Measurements from ENCODE around the gene ANKMY1.
A peak's percentile ranks its signal among the peaks of the same experiment; 100 is the strongest.
"Not testable (repeated sequence)": the region's sequence is repeated elsewhere in the genome, so short reads cannot be mapped to it uniquely, and the experiment has no call there.

Gene ANKMY1

GRCh38 chr2:240567872-240568677, 10.3 kb upstream of the ANKMY1 start, which contains the start of gene RNPEPL1:
TSS of gene RNPEPL1 (plus strand) at chr2:240568484. CDS start at chr2:240568587, 103 bp downstream.
- DNase-seq = peak in 5 of 14 donors; percentile 21 to 79 (median 35)

- no peak for DNase-seq
These were observed 9.5 kb upstream of the ANKMY1 start for GRCh38 chr2:240567137-240567871.

DNA sequence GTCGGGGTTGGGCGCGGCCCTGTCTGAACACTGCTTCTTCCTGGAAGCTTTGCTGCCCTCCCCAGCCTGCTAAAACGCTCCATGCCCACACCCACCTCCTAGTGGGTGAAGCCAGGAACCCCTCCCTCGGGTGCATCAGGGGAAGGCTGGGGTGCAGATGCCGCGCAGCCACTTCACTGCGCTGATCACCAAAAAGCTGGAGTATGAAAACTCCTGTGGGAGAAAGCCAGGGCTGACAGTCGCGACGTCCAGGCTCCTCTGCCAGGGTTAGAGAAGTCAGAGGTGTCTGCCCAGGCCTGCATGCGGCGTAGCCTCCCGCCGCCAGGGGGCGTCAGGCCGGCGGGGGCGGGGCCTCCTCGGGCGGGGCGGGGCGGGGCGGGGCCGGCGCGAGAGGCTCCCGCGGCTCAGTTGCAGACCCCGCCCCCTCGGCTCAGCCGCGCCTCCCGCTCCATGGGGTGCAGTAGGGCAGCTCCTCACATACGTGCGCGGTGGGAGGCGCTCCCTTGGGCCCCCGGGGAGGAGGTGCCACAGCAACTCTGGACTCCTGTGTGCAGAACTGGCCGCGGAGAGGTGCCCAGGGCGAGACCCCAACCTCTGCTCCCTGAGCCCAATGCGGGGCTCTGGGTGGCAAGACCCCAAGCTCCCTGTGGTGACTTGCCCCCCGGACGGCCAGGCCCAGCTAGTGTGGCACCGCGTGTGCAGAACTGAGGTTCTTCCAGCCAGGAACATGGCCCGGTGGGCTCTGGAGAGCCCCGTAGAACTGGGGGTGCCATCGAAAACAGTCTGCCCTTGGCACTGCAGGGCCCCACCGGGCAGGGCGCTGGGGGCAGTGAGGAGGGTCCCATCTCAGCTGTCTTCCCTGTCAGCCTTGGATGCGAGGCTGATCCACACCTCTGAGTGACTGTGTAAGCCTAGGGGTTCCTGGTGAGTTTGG, 8.7 kb upstream of the ANKMY1 start:
- DNase-seq = peak in 13 of 14 donors; percentile 25 to 89 (median 62)

DNA sequence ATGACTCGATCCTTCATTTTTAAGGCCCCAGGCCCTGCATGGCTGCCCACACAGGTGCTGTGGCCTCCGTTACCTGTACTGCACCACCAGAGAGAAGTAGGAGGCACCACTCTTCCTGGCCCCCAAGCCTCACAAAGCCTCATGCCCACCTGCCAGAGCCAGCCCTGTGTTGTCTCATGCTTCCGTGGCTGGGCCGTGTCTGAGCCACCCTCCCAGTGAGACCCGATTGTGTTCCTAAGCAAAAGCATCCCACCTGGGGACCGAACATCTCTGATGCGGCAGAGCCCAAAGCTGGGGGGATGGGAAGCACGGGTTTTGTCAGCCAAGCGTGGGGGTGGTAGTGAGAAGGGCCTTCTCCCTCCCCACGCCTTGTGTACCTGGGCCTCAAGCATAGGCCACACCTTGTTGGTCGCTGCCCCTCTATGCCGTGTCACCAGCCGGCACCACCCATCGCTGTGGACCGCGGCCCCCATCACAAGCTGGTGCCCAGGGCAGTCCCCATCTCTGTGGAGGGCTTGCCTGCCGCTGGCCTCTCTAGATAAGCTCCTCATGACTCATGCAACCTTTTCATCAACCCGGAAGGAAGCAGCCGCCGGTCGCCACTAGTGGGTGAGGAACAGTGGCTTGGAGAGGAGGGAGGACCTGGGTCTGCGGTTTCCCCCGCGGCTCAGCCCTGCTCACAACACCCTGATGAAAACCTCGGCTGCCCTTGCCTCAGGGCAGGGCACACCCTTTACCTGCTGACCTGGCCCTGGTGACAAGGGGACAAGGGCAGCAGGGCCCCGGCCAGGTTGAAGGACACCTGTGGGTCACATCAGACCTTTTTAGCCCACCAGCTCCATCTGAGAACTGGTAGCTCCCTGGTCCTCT, 7.8 kb upstream of the ANKMY1 start:
- DNase-seq = peak in 6 of 14 donors; percentile 17 to 57 (median 42)

- DNase-seq = no peak
These were observed 7.0 kb upstream of the ANKMY1 start for GRCh38 chr2:240564561-240565332.

- no peak for DNase-seq
These were observed 6.3 kb upstream of the ANKMY1 start for GRCh38 chr2:240563951-240564560.

DNA sequence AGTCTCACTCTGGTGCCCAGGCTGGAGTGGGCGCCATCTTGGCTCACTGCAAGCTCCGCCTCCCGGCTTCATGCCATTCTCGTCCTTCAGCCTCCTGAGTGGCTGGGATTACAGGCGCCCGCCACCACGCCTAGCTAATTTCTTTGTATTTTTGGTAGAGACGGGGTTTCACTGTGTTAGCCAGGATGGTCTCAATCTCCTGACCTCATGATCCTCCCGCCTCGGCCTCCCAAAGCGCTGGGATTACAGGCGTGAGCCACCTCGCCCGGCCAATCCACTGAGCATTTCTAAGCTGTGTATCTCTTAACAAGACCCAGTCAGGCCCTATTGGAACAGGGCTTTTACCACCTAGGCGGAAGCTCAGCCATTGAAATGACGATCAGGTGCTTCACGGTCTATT, 5.4 kb upstream of the ANKMY1 start:
- not testable (repeated sequence) for DNase-seq

GRCh38 chr2:240561325-240561971, 3.7 kb upstream of the ANKMY1 start:
- no peak for DNase-seq

DNA sequence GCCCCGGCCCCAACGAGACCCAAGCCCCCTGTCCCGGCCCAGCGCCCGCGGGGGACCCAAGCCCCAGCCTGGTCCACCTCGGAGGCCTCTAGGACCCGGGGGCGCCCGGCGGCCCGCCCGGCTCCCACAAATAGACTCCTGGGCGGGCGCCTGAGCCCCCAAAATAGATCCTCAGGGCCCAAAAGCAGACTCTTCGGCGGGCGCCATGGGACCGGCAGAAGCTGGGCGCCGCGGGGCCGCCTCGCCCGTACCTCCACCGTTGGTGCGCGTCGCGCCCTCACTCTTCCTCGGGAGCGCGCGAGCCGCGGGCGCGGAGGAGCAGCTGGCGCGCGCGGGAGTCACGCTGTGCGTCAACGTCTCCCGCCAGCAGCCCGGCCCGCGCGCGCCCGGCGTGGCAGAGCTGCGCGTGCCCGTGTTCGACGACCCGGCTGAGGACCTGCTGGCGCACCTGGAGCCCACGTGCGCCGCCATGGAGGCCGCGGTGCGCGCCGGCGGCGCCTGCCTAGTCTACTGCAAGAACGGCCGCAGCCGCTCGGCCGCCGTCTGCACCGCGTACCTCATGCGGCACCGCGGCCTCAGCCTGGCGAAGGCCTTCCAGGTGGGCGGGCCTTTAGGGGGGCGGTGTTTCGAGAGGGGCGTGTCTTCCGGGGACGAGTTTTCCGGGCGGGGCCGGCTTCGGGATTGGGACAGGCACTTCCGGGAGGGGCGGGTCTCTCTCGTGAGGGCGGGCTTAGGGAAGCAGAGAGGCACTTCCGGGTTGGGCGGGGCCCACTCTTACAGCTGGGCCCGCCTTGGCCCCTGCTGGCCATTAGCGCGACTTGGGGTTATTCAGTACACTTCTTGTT, 2.9 kb upstream of the ANKMY1 start:
- peak; percentile 80 to 99 (median 97) for DNase-seq

- peak; percentile 23 to 89 (median 82) for DNase-seq
These were observed 2.3 kb upstream of the ANKMY1 start, which contains the start of gene DUSP28 for GRCh38 chr2:240560084-240560479. TSS of gene DUSP28 (plus strand) at chr2:240560357. CDS start at chr2:240560685, 328 bp downstream.

GRCh38 chr2:240559286-240559685, 1.5 kb upstream of the ANKMY1 start:
- no peak for DNase-seq

DNA sequence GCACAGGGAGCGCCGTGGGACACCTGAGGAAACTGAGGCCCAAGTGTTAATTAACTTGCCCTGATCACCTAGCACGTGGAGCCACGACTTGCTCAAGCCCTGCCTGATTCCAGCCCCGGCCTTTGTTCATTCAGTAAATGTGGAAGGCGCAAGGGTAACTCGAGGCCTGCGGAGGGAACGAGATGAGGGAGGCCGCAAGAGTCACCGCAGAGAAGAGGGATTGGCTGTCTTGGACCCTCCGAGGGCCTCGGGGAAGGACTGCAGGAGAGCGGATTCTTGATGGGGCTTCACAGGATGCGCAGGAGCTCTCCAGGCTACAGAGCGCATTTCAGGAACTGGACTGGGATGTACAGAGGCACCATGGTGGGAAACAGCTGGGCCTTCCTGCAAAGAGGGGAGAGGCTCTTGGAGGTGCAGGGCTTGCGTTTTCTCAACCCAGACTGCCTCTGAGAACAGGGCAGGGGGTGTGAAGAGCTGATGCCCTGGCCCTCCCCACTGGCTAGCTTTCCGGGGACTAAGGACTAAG, 511 bp upstream of the ANKMY1 start:
- DNase-seq = no peak

- DNase-seq = no peak
These were observed 562 bp downstream of the ANKMY1 start for GRCh38 chr2:240557101-240557751.

- no peak for DNase-seq
These were observed 1.2 kb downstream of the ANKMY1 start for GRCh38 chr2:240556553-240557100.

DNA sequence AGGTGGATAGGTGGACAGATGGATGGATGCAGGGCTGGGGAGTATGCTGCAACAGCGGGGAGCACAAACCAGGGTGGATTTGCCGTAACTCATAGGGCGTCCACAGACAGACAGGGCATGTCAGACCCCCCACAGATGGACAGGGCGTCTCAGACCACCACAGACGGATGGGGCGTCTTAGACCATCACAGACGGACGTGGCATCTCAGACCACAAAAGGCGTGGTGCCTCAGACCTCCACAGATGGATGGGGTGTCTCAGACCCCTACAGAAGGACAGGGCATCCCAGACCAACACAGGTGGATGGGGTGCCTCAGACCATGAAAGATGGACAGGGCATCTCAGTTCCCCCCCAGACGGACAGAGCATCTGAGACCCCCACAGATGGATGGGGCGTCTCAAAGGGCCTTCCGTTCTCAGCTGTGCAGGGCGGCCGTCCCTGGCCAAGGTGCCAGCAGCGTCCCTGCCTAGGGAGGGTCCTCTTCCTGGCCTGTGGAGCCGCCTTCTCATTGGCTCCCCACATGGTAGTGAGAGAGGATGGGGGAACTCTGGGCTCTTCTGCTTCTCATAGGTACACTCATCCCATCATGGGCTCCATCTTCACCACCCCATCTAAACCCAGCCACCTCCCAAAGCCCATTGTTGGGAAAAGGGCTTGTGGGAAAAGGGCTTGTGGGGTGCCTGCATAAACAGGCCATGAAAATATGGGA, 2.1 kb downstream of the ANKMY1 start:
- DNase-seq = no peak

DNA sequence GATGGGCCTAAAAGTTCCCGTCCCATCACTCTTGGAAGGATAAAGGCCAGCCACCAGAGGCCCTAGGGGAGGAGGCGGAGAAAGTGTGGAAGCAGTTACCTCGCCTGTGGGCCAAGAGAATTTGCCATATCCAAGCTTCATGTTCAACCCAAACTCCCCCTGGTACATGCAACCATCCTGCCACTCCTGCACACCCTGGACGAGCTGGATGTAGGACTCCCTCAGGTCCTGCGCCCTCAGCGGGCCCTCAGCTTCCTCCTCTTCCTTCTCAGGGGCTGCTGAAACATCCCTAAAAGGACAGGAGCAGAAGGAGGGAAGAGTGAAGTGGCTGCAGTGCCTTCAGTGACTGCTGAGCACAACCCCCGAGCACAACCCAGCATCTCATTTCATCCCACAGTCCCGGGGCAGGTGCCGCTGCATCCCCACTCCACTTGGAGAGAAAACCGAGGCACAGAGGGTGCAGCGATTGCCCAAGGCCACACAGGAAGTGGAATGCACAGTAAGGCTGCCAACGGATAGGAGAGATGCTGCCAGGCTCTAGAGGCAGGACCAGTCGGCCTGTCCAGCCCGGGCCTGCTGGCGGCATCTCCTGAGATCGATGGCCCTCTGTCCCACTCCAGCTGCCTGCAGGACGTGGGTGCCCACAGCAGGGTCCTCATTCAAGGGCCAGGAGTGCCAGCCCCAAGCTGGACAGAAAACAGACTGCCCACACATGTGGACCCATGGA, 2.9 kb downstream of the ANKMY1 start:
- no peak for DNase-seq
